Smooth muscle cell (in vitro differentiated cells): ENCODE results near the gene TRIO. TPM values are rescaled to one million over a fixed set of nuclear protein-coding genes. Genes with fewer than 3 reads are reported as not detected.

Source experiments
- DNase-seq: peaks from one replicate; lab custom pipeline; 2025; ENCODE audit not compliant: unreplicated experiment; lab: John Stamatoyannopoulos, UW
- H2AFZ ChIP-seq: fragments of 200-600 bp; sonication (generic); 2 replicates; pipeline ENCODE4 v1.6.0; 2016; ENCODE audit warnings: antibody characterized with exemption, low read depth, mild to moderate bottlenecking
- H3F3A ChIP-seq: fragments of 200-600 bp; sonication (generic); 2 replicates; pipeline ENCODE4 v1.6.0; 2017; ENCODE audit warnings: antibody characterized with exemption, low read depth
- H3K27ac ChIP-seq: fragments of 200-600 bp; sonication (generic); 2 replicates; pipeline ENCODE4 v1.5.1; 2016; ENCODE audit warnings: low read depth, mild to moderate bottlenecking
- H3K27me3 ChIP-seq: fragments of 200-600 bp; sonication (generic); 2 replicates; pipeline ENCODE4 v1.6.1; 2016; ENCODE audit warnings: low read depth, mild to moderate bottlenecking
- H3K36me3 ChIP-seq: fragments of 200-600 bp; sonication (generic); 2 replicates; pipeline ENCODE4 v1.5.1; 2016; ENCODE audit warnings: low read depth
- H3K4me1 ChIP-seq: fragments of 200-600 bp; sonication (generic); 2 replicates; pipeline ENCODE4 v1.5.1; 2016; ENCODE audit warnings: low read depth
- H3K4me2 ChIP-seq: fragments of 200-600 bp; sonication (generic); 2 replicates; pipeline ENCODE4 v1.6.0; 2016; ENCODE audit warnings: mild to moderate bottlenecking
- H3K4me3 ChIP-seq: fragments of 200-600 bp; sonication (generic); 2 replicates; pipeline ENCODE4 v1.5.1; 2016; ENCODE audit warnings: mild to moderate bottlenecking
- H3K79me2 ChIP-seq: fragments of 200-600 bp; sonication (generic); 2 replicates; pipeline ENCODE4 v1.6.0; 2016; ENCODE audit warnings: low read depth, mild to moderate bottlenecking
- H3K9ac ChIP-seq: fragments of 200-600 bp; sonication (generic); 2 replicates; pipeline ENCODE4 v1.6.0; 2016; ENCODE audit warnings: low read depth
- H3K9me3 ChIP-seq: fragments of 200-600 bp; sonication (generic); replicated peaks from 2 replicates; pipeline ENCODE4 v1.5.1; 2016; ENCODE audit warnings: low read depth
- H4K20me1 ChIP-seq: fragments of 200-600 bp; sonication (generic); 2 replicates; pipeline ENCODE4 v1.6.0; 2016; ENCODE audit warnings: low read depth
- WGBS: methylation state at CpG from one replicate; pipeline ENCODE4 v1.1.7; 2016; ENCODE audit warnings: low lambda C conversion rate; 5-methylcytosine and 5-hydroxymethylcytosine counted together
- polyA plus RNA-seq: library from polyadenylated mRNA; unstranded; fragments of >200 nt; fragmentation: Nextera tagmentation; extraction: Ambion mirVana; gene quantifications from 2 replicates; pipeline ENCODE4 v1.2.1, GENCODE V29; 2016
- total RNA-seq: library from RNA; depleted of rRNA; stranded (reverse); fragments of >200 nt; gene quantifications from 2 replicates; pipeline ENCODE4 v1.2.3, GENCODE V29; 2014
- TF ChIP-seq, protein P1 (sequence below): fragments of 200-600 bp; sonication (generic); IDR thresholded peaks from 2 replicates; pipeline ENCODE4 v1.5.1; 2017; ENCODE audit warnings: borderline replicate concordance, mild to moderate bottlenecking, antibody characterized with exemption; ENCODE audit not compliant: insufficient read depth, poor library complexity, severe bottlenecking

The TRIO gene
- total and polyA plus RNA-seq, 2 experiments from 2014 or later = 10.2 to 118 TPM

DNA sequence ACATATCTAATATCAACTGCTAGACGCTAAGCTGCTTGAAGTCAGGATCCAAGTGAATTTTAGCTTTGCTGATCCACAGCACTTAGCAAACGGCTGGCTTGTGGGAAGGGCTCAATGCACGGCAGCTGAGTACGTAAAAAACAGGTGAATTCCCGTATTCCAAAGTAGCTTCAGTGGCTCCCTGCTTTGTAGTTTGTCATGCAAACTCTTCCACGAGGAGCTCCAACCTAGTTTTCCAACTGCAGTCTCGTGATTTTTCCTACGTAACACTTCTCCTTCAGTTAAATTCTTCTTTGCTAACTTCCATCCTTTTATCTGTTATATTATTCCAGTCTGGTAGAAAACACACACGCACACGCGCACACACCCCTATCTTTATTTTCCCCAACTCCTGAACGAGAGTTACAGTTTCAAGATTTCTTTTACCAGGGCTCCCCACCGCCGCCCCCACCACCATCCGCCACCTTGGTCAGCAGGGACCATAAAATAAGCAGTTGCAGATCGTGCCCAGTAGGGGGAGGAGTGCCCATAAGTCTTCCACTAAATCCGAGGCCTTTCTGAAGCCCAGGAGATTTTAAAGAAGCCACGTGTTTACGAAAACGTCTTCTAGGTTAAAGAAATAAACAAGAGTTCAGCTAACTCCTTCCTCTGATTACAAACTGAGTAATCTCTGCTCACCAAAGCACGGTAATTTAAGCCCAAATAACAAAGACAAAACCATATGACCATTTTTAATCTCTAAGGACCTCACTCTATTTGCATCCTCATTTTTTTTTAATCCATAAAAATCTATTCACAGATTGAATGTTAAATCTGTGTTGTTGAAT is 34.8 kb upstream of the TRIO start:
- Histone ChIP-seq H3K4me2 (peak overlapping the region; percentile 79), H3K9me3 (no peaks in the 10 kb centered on the region), H2AFZ (peak overlapping the region; percentile 68), H3K79me2 (no peaks in the 10 kb centered on the region), H3K4me1 (peaks cover 5% of the 10 kb centered on the region), H3F3A (no peaks in the 10 kb centered on the region), H3K9ac (peak overlapping the region; percentile 7), H3K27ac (peak overlapping the region; percentile 50), H4K20me1 (no peaks in the 10 kb centered on the region), H3K4me3 (peak overlapping the region; percentile 26), H3K27me3 (no peaks in the 10 kb centered on the region), H3K36me3 (no peaks in the 10 kb centered on the region)
- WGBS = 27% methylated on average over 21 of the region's 21 CpGs
- DNase-seq = no peak
- TF ChIP-seq, protein P1, sequence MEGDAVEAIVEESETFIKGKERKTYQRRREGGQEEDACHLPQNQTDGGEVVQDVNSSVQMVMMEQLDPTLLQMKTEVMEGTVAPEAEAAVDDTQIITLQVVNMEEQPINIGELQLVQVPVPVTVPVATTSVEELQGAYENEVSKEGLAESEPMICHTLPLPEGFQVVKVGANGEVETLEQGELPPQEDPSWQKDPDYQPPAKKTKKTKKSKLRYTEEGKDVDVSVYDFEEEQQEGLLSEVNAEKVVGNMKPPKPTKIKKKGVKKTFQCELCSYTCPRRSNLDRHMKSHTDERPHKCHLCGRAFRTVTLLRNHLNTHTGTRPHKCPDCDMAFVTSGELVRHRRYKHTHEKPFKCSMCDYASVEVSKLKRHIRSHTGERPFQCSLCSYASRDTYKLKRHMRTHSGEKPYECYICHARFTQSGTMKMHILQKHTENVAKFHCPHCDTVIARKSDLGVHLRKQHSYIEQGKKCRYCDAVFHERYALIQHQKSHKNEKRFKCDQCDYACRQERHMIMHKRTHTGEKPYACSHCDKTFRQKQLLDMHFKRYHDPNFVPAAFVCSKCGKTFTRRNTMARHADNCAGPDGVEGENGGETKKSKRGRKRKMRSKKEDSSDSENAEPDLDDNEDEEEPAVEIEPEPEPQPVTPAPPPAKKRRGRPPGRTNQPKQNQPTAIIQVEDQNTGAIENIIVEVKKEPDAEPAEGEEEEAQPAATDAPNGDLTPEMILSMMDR = peak; percentile 84

DNA sequence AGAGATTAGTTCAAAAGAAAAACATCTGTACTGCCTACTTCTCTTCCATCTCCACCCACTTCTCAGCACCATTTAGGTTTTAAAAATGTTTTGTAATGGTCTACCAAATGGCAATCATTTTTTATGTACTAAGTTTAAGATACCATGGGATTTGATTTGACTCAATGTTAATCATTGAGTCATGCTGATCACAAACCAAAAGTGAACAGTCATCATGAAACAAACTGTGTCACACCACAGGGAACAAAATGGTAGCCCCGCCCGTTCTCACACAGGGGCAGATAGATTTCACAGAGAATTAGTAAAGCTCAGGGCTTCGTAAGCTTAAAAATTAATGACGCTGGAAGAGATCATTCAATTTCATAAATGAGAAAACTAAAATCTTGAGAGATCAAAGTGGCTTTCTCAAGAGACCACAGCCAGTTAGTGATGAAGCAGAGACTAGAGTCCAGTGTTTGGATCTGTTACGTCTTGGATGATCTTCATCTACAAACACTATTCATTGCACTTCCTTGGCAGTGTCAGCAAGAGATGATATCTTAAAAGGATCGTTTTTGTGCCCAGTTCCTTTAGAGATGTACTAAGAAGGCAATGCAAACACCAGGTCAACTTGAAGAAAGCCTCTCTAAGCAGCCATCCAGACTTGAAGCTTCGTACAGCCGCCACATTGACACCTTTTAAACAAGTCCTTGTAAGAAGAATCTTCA is 33.9 kb upstream of the TRIO start:
- Histone ChIP-seq H3K79me2 (no peaks in the 10 kb centered on the region), H3K9ac (peak overlapping the region; percentile 7), H3F3A (no peaks in the 10 kb centered on the region), H3K27ac (no peak overlapping the region), H3K36me3 (no peaks in the 10 kb centered on the region), H4K20me1 (no peaks in the 10 kb centered on the region), H3K4me3 (no peak overlapping the region), H3K9me3 (no peaks in the 10 kb centered on the region), H3K4me2 (peak overlapping the region; percentile 79), H2AFZ (no peak overlapping the region), H3K4me1 (peaks cover 5% of the 10 kb centered on the region), H3K27me3 (no peaks in the 10 kb centered on the region)
- TF ChIP-seq, protein P1 = no peak
- 89% methylated on average over 8 of the region's 8 CpGs for WGBS
- DNase-seq = no peak

DNA sequence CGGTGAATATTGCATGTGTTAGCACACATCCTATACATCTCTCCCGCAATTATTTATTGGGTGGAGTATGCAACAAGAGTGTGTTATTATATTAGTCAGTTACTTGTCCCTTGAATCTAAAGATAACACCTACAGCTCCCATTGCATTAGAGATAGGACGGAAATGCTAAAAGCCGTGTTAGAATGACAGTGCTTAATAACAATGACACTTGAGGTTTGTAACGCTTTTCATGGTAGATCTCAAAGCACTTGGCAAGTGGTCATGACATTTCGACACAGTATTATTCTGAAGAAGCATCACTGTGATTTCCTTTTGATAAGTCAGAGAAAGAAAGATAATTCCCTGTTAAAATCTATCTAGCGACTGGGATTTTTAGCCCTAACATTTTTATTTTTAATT is 33.4 kb upstream of the TRIO start:
- H3K4me2 ChIP-seq = no peak overlapping the region
- H4K20me1 ChIP-seq = no peaks in the 10 kb centered on the region
- TF ChIP-seq, protein P1 = no peak
- no peaks in the 10 kb centered on the region for H3F3A ChIP-seq
- H3K9ac ChIP-seq = no peak overlapping the region
- no peaks in the 10 kb centered on the region for H3K79me2 ChIP-seq
- H3K27ac ChIP-seq = no peak overlapping the region
- no peak for DNase-seq
- no peaks in the 10 kb centered on the region for H3K27me3 ChIP-seq
- H3K4me3 ChIP-seq = no peak overlapping the region
- H2AFZ ChIP-seq = no peak overlapping the region
- WGBS = 84% methylated on average over 7 of the region's 7 CpGs
- no peaks in the 10 kb centered on the region for H3K36me3 ChIP-seq
- peaks cover 5% of the 10 kb centered on the region for H3K4me1 ChIP-seq
- no peaks in the 10 kb centered on the region for H3K9me3 ChIP-seq
